Fibroblast of pulmonary artery (primary cell): ENCODE data around the gene SELENOO.

Experiments
- DNase-seq: peaks from one replicate; pipeline ENCODE4 v3.0.0-alpha.2; 2010; ENCODE audit warnings: low read depth
- H3K4me3 ChIP-seq: replicated peaks from 2 replicates; pipeline ENCODE4 v1.5.1; 2011; ENCODE audit warnings: low read depth, mild to moderate bottlenecking, control low read depth, low read length, moderate library complexity
- CTCF ChIP-seq: IDR thresholded peaks from 2 replicates; pipeline ENCODE4 v1.5.1; 2011; ENCODE audit warnings: mild to moderate bottlenecking, control low read depth, low read length, inconsistent platforms; ENCODE audit errors: missing control alignments

SELENOO gene

GRCh38 chr22:50256258-50256862, 55.5 kb downstream of the SELENOO start:
- H3K4me3 ChIP-seq, result no peak overlapping the region
- DNase-seq, result no peak
- TF ChIP-seq CTCF, result no peak

GRCh38 chr22:50257041-50257440, 56.2 kb downstream of the SELENOO start:
- no peak for DNase-seq
- no peak for TF ChIP-seq CTCF
- H3K4me3 ChIP-seq, result no peak overlapping the region

GRCh38 chr22:50257451-50258360, 56.9 kb downstream of the SELENOO start:
- no peak for TF ChIP-seq CTCF
- no peak for DNase-seq
- no peak overlapping the region for H3K4me3 ChIP-seq

GRCh38 chr22:50258361-50259292, 57.8 kb downstream of the SELENOO start:
- TF ChIP-seq CTCF, result no peak
- DNase-seq, result no peak
- no peak overlapping the region for H3K4me3 ChIP-seq

GRCh38 chr22:50259302-50259701, 58.5 kb downstream of the SELENOO start:
- no peak overlapping the region for H3K4me3 ChIP-seq
- TF ChIP-seq CTCF, result no peak
- DNase-seq, result no peak

GRCh38 chr22:50260434-50260800, 59.6 kb downstream of the SELENOO start:
- DNase-seq, result no peak

More at GRCh38 chr22:50260434-50260800, 59.6 kb downstream of the SELENOO start:
- TF ChIP-seq CTCF, result no peak
- H3K4me3 ChIP-seq, result peak overlapping the region; percentile 68
